Small intestine (tissue), 7 donors: ENCODE data around the gene IFT122. TPM values are rescaled to one million over a fixed set of nuclear protein-coding genes. Genes with fewer than 3 reads are reported as not detected.
"Not testable (repeated sequence)": the region's sequence is repeated elsewhere in the genome, so short reads cannot be mapped to it uniquely, and the experiment has no call there.

Experiments used
- DNase-seq, 2 donors: peaks; one replicate each; pipeline versions ENCODE4 v3.0.0 to v3.0.0-alpha.2; 2013
- FAIRE-seq: peaks from 2 replicates; lab custom pipeline; 2012; peaks lifted over from hg19 to GRCh38; lab: Jason Lieb, UNC
- H3K27ac ChIP-seq, 3 donors: one replicate each; pipeline ENCODE4 v1.5.1; 2013; ENCODE audit warnings: low read length in 2 of 3, mild to moderate bottlenecking in 2 of 3, control low read depth in 1 of 3, inconsistent platforms in 1 of 3, low read depth in 1 of 3, moderate library complexity in 1 of 3
- H3K27me3 ChIP-seq, 3 donors: one replicate each; pipeline ENCODE4 v1.6.1; 2013; ENCODE audit warnings: low read length in 3 of 3, inconsistent platforms in 1 of 3; ENCODE audit not compliant: control insufficient read depth in 3 of 3, insufficient read depth in 3 of 3
- H3K36me3 ChIP-seq, 3 donors: one replicate each; pipeline ENCODE4 v1.6.1; 2013; ENCODE audit warnings: low read length in 3 of 3, inconsistent platforms in 1 of 3, low read depth in 1 of 3, mild to moderate bottlenecking in 1 of 3, moderate library complexity in 1 of 3; ENCODE audit not compliant: control insufficient read depth in 3 of 3, insufficient read depth in 2 of 3
- H3K4me1 ChIP-seq, 3 donors: one replicate each; pipeline ENCODE4 v1.6.1; 2013; ENCODE audit warnings: low read length in 2 of 3, inconsistent platforms in 1 of 3, low read depth in 1 of 3, mild to moderate bottlenecking in 1 of 3, moderate library complexity in 1 of 3; ENCODE audit not compliant: control insufficient read depth in 3 of 3, insufficient read depth in 2 of 3
- H3K4me3 ChIP-seq, 3 donors: one replicate each; pipeline ENCODE4 v1.5.1; 2013; ENCODE audit warnings: low read length in 3 of 3, control low read depth in 1 of 3, inconsistent platforms in 1 of 3, low read depth in 1 of 3, mild to moderate bottlenecking in 1 of 3, moderate library complexity in 1 of 3
- H3K9me3 ChIP-seq, 2 donors: one replicate each; pipeline ENCODE4 v1.6.1; 2013; ENCODE audit warnings: low read depth in 1 of 2, low read length in 1 of 2; ENCODE audit not compliant: control insufficient read depth in 2 of 2, insufficient read depth in 1 of 2
- WGBS, 3 donors: extraction: QIAGEN DNeasy Blood & Tissue Kit; methylation state at CpG; one replicate each; pipeline ENCODE4 v1.1.7; 2013; 5-methylcytosine and 5-hydroxymethylcytosine counted together
- polyA plus RNA-seq, 4 donors: library from polyadenylated mRNA; stranded (reverse) in 3 of 4; unstranded in 1 of 4; fragments of 200-250 nt in 3 of 4; fragments of 120-200 nt in 1 of 4; gene quantifications; one replicate each; pipeline versions ENCODE4 v1.2.1 to v1.2.3, GENCODE V29; 2013
- donor health status: healthy with polysubstance abuse.
- donor health status: control.
- donor health status: control.
- donor health status: Bipolar disorder and iron deficiency.
- donor health status: healthy.

IFT122 gene
- polyA plus RNA-seq, 4 donors = 5.1 to 31.9 (median 9.1) TPM

GRCh38 chr3:129485721-129486663 is 46.0 kb downstream of the IFT122 start:
- WGBS, 3 donors = 70 to 86% (median 84%) methylated on average over 11 of the region's 11 CpGs
- H3K27ac ChIP-seq = peak overlapping the region in 1 of 3 donors; percentile 59
- FAIRE-seq = no peak

GRCh38 chr3:129486664-129487035 is 46.6 kb downstream of the IFT122 start:
- FAIRE-seq = no peak
- Histone ChIP-seq H3K27ac (peak overlapping the region in 1 of 3 donors; percentile 40), H3K36me3 (peaks cover 2 to 64% (median 2%) of the 10 kb centered on the region in 3 donors), H3K9me3 (no peaks in the 10 kb centered on the region), H3K27me3 (no peaks in the 10 kb centered on the region), H3K4me1 (peaks cover 0 to 5% (median 0%) of the 10 kb centered on the region in 3 donors), H3K4me3 (no peak overlapping the region)
- DNase-seq = no peak
- WGBS, 3 donors = 91 to 98% (median 94%) methylated on average over 2 of the region's 2 CpGs

More at GRCh38 chr3:129485721-129486663, 46.0 kb downstream of the IFT122 start:
- Histone ChIP-seq H3K4me3 (no peak overlapping the region), H3K27me3 (no peaks in the 10 kb centered on the region), H3K4me1 (peaks cover 0 to 5% (median 0%) of the 10 kb centered on the region in 3 donors), H3K9me3 (no peaks in the 10 kb centered on the region), H3K36me3 (peaks cover 3 to 60% (median 3%) of the 10 kb centered on the region in 3 donors)
- no peak for DNase-seq

- no peak for FAIRE-seq
- no peak overlapping the region for H3K27ac ChIP-seq
- WGBS, 3 donors = 93 to 94% (median 93%) methylated on average over 13 of the region's 13 CpGs
- no peaks in the 10 kb centered on the region for H3K27me3 ChIP-seq
- H3K36me3 ChIP-seq = peaks cover 0 to 64% (median 2%) of the 10 kb centered on the region in 3 donors
- H3K9me3 ChIP-seq = no peaks in the 10 kb centered on the region
- H3K4me3 ChIP-seq = no peak overlapping the region
- DNase-seq = no peak
- H3K4me1 ChIP-seq = peaks cover 0 to 5% (median 0%) of the 10 kb centered on the region in 3 donors
Observed at GRCh38 chr3:129487183-129487867, 47.3 kb downstream of the IFT122 start.

- DNase-seq, H3K27me3 ChIP-seq, H3K4me1 ChIP-seq, H3K4me3 ChIP-seq, H3K27ac ChIP-seq, FAIRE-seq, H3K9me3 ChIP-seq: not testable (repeated sequence)
- peaks cover 0 to 64% (median 2%) of the 10 kb centered on the region in 3 donors for H3K36me3 ChIP-seq
- WGBS, 3 donors = 89 to 97% (median 97%) methylated on average over 3 to 4 of the region's 4 CpGs
Observed at GRCh38 chr3:129487868-129488335, 47.9 kb downstream of the IFT122 start.

GRCh38 chr3:129489258-129489657 is 49.2 kb downstream of the IFT122 start:
- H3K4me3 ChIP-seq, H3K27me3 ChIP-seq, H3K9me3 ChIP-seq, H3K27ac ChIP-seq, FAIRE-seq, H3K4me1 ChIP-seq, DNase-seq: not testable (repeated sequence)
- H3K36me3 ChIP-seq = peaks cover 0 to 60% (median 2%) of the 10 kb centered on the region in 3 donors
- WGBS, 3 donors = 87 to 98% (median 90%) methylated on average over 10 of the region's 10 CpGs

- peak overlapping the region in 2 of 3 donors; percentile 25 to 72 for H3K27ac ChIP-seq
- H3K36me3 ChIP-seq = peaks cover 0 to 57% (median 2%) of the 10 kb centered on the region in 3 donors
- DNase-seq = peak; percentile 70 to 89
- peaks cover 0 to 5% (median 4%) of the 10 kb centered on the region in 3 donors for H3K4me1 ChIP-seq
- H3K9me3 ChIP-seq = no peaks in the 10 kb centered on the region
- H3K27me3 ChIP-seq = no peaks in the 10 kb centered on the region
- FAIRE-seq = no peak
- no peak overlapping the region for H3K4me3 ChIP-seq
- WGBS, 3 donors = 24 to 25% (median 25%) methylated on average over 5 of the region's 5 CpGs
Observed at GRCh38 chr3:129490273-129490675, 50.2 kb downstream of the IFT122 start.

GRCh38 chr3:129491077-129491476 is 51.1 kb downstream of the IFT122 start:
- H3K27ac ChIP-seq = not testable (repeated sequence)
- H3K36me3 ChIP-seq = peaks cover 0 to 56% (median 2%) of the 10 kb centered on the region in 3 donors
- WGBS, 3 donors = 86 to 89% (median 88%) methylated on average over 4 of the region's 4 CpGs

GRCh38 chr3:129491794-129492193 is 51.8 kb downstream of the IFT122 start:
- H3K27me3 ChIP-seq = no peaks in the 10 kb centered on the region
- no peaks in the 10 kb centered on the region for H3K9me3 ChIP-seq
- 95 to 98% (median 95%) methylated on average over 9 of the region's 9 CpGs for WGBS, 3 donors
- no peak overlapping the region for H3K27ac ChIP-seq
- DNase-seq = no peak
- peaks cover 0 to 56% (median 2%) of the 10 kb centered on the region in 3 donors for H3K36me3 ChIP-seq
- peaks cover 0 to 5% (median 4%) of the 10 kb centered on the region in 3 donors for H3K4me1 ChIP-seq
- FAIRE-seq = no peak
- no peak overlapping the region for H3K4me3 ChIP-seq

More at GRCh38 chr3:129491077-129491476, 51.1 kb downstream of the IFT122 start:
- not testable (repeated sequence) for H3K4me3 ChIP-seq, H3K27me3 ChIP-seq, DNase-seq, H3K4me1 ChIP-seq, FAIRE-seq, H3K9me3 ChIP-seq
